HL-60/S4 (cell line): ENCODE measurements around the gene WDR72.
"Not testable (repeated sequence)": the region's sequence is repeated elsewhere in the genome, so short reads cannot be mapped to it uniquely, and the experiment has no call there.

Experiments used
- in situ Hi-C: fragments of 300-500 bp; cut with MboI; formaldehyde crosslinking; loops from 2 replicates; pipeline ENCODE4 v1.14.3; 2022; ENCODE audit warnings: low sequenced_read_pairs

The WDR72 gene

GRCh38 chr15:53540626-53541300, 218.7 kb downstream of the WDR72 start:
- in situ Hi-C loops: not testable (repeated sequence)

GRCh38 chr15:53539878-53540277, 219.6 kb downstream of the WDR72 start:
- in situ Hi-C loops: no loop called here

DNA sequence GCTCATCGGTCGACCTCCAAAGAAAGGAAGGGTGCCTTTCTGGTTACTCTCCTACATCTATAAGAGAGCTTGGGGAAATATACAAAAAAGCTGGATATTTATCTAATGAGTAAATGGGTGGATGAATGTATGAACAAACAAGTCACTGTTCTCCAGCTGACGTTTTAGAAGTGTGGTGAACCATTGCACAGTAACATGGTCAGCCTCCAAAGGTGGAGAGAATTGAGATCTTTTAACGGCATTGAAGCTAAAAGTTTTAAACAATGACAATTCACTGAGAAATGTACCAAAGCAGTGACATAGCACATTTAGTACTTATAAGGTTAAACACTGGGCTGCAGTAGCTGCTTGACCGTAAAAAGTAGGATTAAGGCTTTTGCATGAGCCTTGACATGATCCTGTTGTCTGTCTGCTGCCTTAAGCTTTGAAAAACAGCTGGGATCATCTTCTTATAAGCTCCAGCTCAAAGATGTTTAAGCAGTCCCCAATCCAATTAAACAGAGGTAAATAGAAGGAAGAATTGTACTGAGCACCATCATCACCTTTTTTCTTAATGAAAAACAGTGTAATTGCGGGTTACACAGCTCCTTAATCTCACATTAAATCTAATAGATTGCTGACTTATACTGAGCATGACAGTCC, 222.9 kb downstream of the WDR72 start:
- in situ Hi-C loops: no loop called here

- in situ Hi-C loops: no loop called here
Measured at GRCh38 chr15:53535886-53536285, 223.6 kb downstream of the WDR72 start.

DNA sequence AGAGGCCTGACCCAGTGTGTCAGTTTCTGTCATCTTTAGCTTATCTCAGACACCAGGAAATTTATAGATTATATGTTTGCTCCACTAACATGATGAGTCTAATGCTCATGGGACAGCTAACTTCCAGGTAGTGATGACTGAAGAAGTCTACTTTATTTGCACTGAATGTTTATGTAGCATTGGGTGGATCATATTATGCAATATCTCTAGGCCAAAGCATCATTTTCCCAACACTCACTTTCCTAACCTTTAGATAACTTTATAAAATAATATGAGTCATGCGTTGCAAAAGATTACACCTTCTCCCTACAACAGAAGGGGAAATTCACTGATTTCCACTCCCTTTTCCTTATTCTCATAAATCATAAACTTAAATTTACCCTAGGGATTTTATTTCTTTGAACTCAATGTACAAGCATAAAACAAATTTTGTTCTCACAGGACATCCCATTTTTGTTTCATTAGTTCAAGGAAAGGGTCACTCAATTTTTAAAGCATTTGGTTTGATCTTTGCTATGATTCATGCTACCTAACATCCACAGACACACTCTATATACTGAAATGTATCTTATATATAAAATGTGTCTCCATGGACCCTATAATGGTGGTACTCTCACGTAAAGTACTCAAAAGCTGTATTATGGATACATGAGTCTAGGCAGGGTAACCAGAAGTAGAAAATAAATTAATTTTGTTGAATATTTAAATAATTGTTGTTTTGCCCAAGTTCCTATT, 225.2 kb downstream of the WDR72 start:
- in situ Hi-C loops: no loop called here

GRCh38 chr15:53530761-53531160, 228.7 kb downstream of the WDR72 start:
- in situ Hi-C loops: no loop called here

- in situ Hi-C loops: no loop called here
Measured at GRCh38 chr15:53527996-53528395, 231.5 kb downstream of the WDR72 start.

- in situ Hi-C loops: no loop called here
Measured at GRCh38 chr15:53525894-53526293, 233.6 kb downstream of the WDR72 start.

DNA sequence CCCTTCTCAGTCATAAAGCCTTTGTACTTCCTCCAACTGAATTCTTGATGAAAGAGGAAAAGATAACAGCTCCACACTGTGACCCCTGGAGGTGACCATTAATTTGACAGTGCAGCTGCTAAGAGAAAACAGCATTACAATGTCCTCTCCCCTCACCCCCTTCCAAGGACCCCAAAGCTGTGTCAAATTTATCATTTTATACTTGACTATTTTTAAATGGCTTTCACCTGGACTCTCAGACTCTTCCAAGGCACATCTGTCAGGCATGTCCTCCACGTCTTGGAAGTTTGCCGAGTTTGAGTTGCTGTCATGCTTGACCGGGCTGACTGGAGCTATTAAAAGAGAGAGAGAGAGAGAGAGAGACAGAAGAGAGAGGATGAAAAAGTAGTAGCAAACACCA, 236.5 kb downstream of the WDR72 start:
- in situ Hi-C loops: no loop called here

- in situ Hi-C loops: no loop called here
Measured at GRCh38 chr15:53520996-53521395, 238.5 kb downstream of the WDR72 start.

GRCh38 chr15:53513431-53513830, 246.0 kb downstream of the WDR72 start:
- in situ Hi-C loops: no loop called here

- in situ Hi-C loops: no loop called here
Measured at GRCh38 chr15:53512029-53512428, 247.4 kb downstream of the WDR72 start.

DNA sequence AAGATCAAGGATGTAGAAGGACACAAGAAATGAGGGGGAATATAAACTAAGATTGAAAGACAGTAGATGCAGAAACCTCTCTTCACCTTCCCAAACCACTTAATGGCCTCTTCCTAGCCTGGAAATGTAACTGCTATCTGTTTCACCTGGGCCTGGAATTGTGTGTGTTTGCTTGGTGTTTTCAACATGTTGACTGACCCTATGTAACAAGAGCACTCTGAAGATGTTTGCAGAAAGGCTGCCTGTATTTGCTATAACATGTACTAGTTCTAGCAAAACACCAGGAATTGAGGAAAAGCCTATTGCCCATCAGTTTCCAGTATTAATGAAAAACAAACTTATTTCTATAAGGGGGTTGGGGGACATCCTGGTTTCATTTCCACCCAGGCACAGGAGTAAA, 248.3 kb downstream of the WDR72 start:
- in situ Hi-C loops: no loop called here

DNA sequence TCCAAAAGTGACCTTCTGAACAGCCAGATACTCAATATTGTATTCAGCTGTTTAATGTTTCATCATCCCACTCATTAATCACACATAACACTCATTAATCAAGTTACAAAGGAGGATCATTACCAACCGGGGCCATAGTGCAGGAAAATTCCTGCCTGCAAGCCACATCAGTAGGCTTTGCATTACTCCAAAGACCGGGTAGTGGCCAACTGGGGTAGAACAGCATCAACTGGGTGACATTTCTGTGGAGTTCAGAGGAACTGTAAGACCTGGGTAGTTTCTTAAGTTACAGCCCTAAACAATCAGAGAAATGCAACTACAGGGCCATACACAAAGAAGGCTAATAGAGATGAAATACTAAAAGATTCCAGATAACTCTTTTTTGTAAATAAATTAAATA, 253.1 kb downstream of the WDR72 start:
- in situ Hi-C loops: no loop called here

DNA sequence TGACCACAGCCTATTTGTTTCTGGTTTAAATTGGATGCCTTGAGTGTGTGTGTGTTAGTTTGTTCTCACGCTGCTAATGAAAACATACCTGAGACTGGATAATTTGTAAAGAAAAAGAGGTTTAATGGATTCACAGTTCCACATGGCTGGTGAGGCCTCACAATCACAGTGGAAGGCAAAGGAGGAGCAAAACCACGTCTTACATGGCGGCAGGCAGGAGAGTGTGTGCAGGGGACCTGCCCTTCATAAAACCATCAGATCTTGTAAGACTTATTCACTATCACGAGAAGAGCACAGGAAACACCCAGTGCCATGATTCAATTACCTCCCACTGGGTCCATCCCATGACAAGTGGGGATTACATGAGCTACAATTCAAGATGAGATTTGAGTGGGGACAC, 260.5 kb downstream of the WDR72 start:
- in situ Hi-C loops: no loop called here

DNA sequence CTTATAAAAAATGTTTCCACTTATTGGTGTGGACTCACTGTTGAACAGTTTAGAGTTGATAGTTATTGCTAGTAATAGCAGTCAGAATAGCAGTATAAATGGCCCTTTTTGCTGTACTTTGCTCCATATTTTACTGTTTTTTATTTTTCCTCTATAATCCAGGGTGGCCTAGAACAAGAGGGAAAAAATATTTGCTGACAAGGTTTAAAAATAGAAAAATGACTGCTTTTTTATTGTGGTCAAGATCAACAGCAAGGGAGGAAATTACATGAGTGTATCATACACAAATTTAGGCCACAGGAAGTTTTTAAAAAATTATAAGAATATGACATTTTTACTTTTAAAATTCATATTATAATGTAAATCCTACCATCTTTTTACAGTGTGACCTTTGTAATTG, 269.1 kb downstream of the WDR72 start:
- in situ Hi-C loops: no loop called here

DNA sequence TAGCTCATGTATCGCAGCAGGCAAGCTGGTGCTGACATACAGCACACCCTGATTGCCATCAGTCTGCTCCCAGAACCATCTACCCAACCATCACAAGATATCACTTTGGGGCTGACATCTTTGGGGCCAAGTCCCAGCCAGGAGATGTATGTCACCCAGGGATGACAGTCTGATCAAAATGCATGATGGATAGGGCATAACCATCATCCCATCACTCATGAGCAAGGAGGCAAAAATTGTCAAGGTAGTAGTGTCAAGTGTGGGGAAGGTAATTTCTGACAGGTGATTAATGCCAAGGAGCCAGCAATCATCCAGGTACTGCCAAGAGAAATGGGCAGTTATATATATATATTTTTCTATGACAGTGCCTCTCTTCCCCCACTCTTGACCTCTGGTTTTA, 277.4 kb downstream of the WDR72 start:
- in situ Hi-C loops: no loop called here

- in situ Hi-C loops: no loop called here
Measured at GRCh38 chr15:53477981-53478766, 281.3 kb downstream of the WDR72 start.

- in situ Hi-C loops: no loop called here
Measured at GRCh38 chr15:53473886-53474285, 285.6 kb downstream of the WDR72 start.

DNA sequence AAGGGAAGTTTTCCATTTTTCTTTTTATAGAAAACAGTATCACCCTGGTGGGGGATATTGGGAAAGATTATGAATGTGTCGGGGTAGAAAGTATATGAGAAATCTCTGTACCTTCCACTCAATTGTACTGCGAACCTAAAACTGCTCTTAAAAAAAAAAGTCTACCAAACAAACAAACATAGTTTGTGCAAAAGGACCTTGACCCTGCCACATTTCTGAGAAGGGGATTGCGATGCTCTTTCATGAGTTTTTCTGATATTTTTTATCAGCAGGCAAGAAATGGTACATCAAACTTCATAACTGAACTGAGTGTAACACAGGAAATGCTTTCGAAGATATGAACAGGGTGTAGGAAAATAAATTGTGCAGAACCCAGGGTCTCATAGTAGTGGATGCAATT, 286.0 kb downstream of the WDR72 start:
- in situ Hi-C loops: no loop called here

DNA sequence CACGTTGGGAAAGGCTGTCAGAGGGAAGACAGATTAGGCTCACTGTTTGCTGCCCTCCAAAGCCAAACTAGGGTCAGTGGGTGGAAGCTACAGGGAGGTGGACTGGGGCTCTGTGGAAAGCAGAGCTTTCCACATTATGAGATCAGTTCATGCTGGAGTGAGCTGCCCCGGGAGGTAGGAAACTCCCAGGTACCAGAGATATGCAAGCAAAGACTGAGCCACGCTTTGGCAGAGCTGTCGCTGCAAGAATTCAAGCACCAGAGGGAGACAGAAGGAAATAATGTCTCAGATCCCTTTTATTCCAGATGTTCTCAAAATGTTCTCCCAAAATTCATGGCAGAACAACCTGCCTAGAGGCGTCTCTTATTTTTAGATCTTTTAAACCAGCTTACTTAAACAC, 286.6 kb downstream of the WDR72 start:
- in situ Hi-C loops: no loop called here
